Activated T-cell treated with anti-CD3 and anti-CD28 coated beads, Interleukin-2, amount 50 U/mL, for 4 hours (primary cell): Measurements from ENCODE around the gene CSMD2. TPM values are rescaled to one million over a fixed set of nuclear protein-coding genes. Genes with fewer than 3 reads are reported as not detected.
A peak's percentile ranks its signal among the peaks of the same experiment; 100 is the strongest.

Experiments
- ATAC-seq, 2 donors: fragments of 200-7000 bp; cut with Tn5 transposase; one replicate each; pipeline ENCODE4 v1.10.0; 2021
- DNase-seq: peaks from one replicate; pipeline ENCODE4 v3.0.0-alpha.2; 2020
- H3K27me3 Mint-ChIP-seq: one replicate; pipeline ENCODE4 v1.8.0; 2021; ENCODE audit warnings: low read depth, mixed read lengths
- H3K36me3 Mint-ChIP-seq: one replicate; pipeline ENCODE4 v1.8.0; 2022; ENCODE audit warnings: mixed read lengths; ENCODE audit not compliant: insufficient read depth
- H3K4me1 Mint-ChIP-seq: one replicate; pipeline ENCODE4 v1.8.0; 2021; ENCODE audit warnings: low read depth, mixed read lengths
- H3K4me3 Mint-ChIP-seq: one replicate; pipeline ENCODE4 v1.8.0; 2021; ENCODE audit warnings: mild to moderate bottlenecking, moderate library complexity, mixed read lengths
- H3K9me3 Mint-ChIP-seq: one replicate; pipeline ENCODE4 v1.8.0; 2021; ENCODE audit warnings: mixed read lengths
- total RNA-seq, 3 donors: library from RNA; stranded (reverse); gene quantifications; one replicate each; pipeline ENCODE4 v1.2.1, GENCODE V29; 2021

Gene CSMD2
- total RNA-seq, 3 donors from 2014 or later: not detected

DNA sequence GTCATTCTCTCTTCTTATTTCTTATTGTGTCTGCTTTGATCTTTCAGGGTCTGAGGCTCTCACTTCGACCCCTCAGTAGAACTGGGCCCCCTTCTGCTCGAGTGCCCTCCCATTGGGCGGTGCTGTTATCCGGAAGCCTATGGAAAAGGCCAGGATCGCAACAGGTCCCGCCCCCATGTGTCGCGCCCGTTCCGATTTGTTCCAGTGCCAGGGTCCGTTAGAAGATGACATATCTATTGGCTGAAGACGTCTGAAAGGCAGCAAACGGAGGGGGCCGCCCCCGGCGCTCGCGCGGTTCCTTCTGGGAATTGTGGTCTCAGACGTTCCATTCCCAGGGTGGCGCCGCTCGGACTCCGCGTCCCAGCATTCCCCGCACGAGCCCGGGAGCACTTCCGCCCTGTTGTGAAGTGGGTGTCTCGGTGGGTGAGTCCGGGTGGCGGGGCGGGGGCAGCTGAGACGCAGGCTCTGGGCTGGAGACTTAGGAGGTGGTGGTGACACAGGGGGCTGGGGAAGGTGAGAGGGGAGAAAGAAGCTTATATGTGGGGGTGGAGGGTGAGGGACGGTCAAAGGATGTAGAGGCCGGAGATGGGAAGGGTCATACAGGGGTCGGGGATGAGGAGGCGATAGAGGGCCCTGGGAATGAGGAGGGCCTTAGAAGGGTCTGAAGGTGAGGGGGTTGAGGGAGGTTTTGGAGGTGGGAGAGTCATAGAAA, 692.6 kb downstream of the CSMD2 start, which contains the start of gene ZSCAN20:
TSS of gene ZSCAN20 (plus strand) at position 377 of the 712 bp plus-strand sequence. CDS start 6,644 bp downstream, outside the sequence.
- ATAC-seq (peak; percentile 98), DNase-seq (peak; percentile 78)
- Mint-ChIP-seq H3K4me3 (peak within 1 kb of the TSS; percentile 82), H3K4me1 (peaks cover 28% of the 10 kb centered on the region), H3K9me3 (no peaks in the 10 kb centered on the region), H3K36me3 (no peaks in the 10 kb centered on the region), H3K27me3 (no peaks in the 10 kb centered on the region)

DNA sequence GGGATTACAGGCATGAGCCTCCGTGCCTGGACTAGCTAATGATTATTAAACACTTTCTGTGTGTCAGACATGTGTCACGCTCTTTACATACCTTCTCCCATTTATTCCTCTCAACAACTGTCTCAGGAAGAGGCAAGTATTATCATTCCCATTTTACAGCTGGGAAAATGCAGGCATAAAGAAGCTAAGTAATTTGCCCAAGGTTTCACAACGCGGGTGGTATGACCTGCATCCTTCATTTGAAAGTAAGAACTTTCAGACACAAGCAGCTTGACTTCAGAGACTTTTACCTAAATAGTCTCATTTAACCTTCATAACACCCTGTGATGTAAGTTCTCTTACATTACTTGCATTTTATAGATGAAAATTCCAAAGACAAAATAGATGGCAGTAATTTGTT, 693.6 kb downstream of the CSMD2 start:
- no peaks in the 10 kb centered on the region for H3K27me3 Mint-ChIP-seq
- DNase-seq: no peak
- no peaks in the 10 kb centered on the region for H3K36me3 Mint-ChIP-seq
- peaks cover 28% of the 10 kb centered on the region for H3K4me1 Mint-ChIP-seq
- ATAC-seq: no peak
- H3K9me3 Mint-ChIP-seq: no peaks in the 10 kb centered on the region
- H3K4me3 Mint-ChIP-seq: no peak overlapping the region

DNA sequence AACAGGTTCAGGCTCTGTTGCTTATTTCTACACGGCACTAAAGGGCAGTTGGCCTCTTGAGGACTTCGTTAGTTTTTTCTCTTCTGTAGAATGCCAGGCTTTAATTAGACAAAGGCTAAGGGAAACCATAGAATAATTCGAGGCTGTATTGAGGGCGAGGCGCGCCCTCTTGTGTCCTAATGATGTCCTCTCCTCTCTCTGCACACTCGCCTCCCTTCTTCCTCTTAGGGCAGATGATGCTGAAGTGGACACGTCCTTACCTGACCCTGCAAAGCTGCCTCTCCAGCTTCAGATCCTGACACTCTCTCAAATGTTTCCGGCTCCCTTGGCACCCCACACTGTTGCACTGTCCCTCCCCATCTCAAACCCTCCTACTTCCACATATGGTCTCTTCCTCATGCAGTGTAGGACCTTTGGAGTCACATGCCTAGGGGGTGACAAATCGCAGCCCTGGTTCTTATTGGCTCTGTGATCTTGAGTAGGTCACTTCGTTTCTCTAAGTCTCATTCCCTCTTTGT, 694.5 kb downstream of the CSMD2 start:
- Mint-ChIP-seq H3K4me1 (peaks cover 28% of the 10 kb centered on the region), H3K27me3 (no peaks in the 10 kb centered on the region), H3K4me3 (peak overlapping the region; percentile 14), H3K9me3 (no peaks in the 10 kb centered on the region), H3K36me3 (no peaks in the 10 kb centered on the region)
- ATAC-seq: peak; percentile 34 to 39
- DNase-seq: peak; percentile 35

DNA sequence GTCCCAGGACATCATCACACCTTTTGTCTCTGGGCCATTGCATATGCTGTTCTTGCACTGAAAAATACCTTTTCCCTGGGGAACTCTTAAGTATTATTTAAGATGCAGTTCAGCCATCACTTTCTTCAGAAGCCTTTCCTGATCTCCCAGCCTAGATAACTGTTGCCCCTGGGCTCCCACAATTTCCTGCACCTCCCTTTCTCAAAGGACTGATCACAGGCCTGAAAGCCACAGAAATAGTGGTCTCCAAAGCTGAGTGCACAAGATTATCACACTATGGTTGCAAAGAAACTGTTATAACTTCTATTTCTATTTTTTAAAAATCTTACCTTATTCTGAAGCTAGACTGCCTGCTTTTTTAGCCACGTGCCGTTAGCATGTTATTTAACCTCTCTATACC, 695.3 kb downstream of the CSMD2 start:
- Mint-ChIP-seq H3K27me3 (no peaks in the 10 kb centered on the region), H3K9me3 (no peaks in the 10 kb centered on the region), H3K4me1 (peaks cover 28% of the 10 kb centered on the region), H3K4me3 (no peak overlapping the region), H3K36me3 (no peaks in the 10 kb centered on the region)
- DNase-seq (no peak), ATAC-seq (no peak)

DNA sequence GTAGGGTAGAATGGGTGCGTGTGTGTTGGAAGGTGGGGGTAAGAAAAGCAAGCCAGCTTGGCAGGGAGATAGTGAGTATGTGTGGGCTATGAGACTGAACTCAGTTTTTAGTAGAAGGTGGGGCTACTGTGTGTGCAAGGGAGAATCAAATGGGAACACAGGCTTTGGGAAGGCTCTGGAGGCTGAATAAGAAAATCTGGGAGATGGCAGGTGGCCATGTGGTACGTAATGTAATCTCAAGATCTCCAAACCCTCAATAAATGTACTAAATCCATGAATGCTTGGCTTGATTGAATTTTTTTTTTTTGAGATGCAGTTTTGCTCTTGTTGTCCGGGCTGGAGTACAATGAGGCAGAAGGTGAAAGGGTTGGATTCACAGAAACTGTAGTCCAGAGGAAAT, 696.1 kb downstream of the CSMD2 start:
- peaks cover 28% of the 10 kb centered on the region for H3K4me1 Mint-ChIP-seq
- H3K36me3 Mint-ChIP-seq: no peaks in the 10 kb centered on the region
- H3K9me3 Mint-ChIP-seq: no peaks in the 10 kb centered on the region
- DNase-seq: no peak
- H3K4me3 Mint-ChIP-seq: no peak overlapping the region
- no peaks in the 10 kb centered on the region for H3K27me3 Mint-ChIP-seq
- ATAC-seq: no peak

DNA sequence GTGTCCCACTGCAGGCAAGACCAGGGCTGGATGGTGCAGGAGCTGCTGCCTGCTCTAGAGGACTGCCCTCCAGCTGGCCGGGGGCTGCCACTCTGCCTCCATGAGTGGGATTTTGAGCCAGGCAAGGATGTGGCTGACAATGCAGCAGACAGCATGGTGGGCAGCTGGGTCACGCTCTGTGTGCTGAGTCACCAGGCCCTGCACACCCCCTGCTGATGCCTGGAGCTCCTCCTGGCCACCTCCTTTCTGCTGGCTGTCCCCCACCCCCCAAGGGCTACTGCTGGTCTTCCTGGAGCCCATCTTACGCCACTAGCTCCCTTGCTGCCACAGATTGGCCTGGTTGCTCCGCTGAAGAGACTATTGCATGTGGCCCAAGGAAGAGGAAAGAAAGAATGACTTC, 696.5 kb downstream of the CSMD2 start:
- no peaks in the 10 kb centered on the region for H3K36me3 Mint-ChIP-seq
- H3K27me3 Mint-ChIP-seq: no peaks in the 10 kb centered on the region
- ATAC-seq (no peak), DNase-seq (no peak)
- H3K9me3 Mint-ChIP-seq: no peaks in the 10 kb centered on the region
- peaks cover 27% of the 10 kb centered on the region for H3K4me1 Mint-ChIP-seq
- H3K4me3 Mint-ChIP-seq: no peak overlapping the region

DNA sequence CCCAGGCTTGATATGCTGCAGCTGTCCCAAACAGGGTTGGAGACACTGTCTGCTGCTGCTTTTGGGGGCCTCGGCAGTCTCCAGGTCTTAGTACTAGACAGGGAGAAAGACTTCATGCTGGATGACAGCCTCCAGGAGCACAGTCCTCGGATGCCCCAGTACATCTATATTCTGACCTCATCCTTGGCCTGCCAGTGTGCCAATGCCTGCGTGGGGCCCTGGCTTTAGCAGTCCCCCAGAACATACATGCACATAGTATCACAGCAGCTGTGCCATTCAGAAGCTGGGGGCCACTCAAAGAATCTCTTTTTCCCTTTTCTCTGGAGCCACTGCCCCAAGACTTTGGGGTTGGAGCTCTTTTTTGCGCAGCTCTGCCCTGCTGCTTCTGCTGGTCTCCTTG, 697.0 kb downstream of the CSMD2 start:
- Mint-ChIP-seq H3K9me3 (no peaks in the 10 kb centered on the region), H3K36me3 (no peaks in the 10 kb centered on the region), H3K4me1 (peaks cover 23% of the 10 kb centered on the region), H3K4me3 (no peak overlapping the region), H3K27me3 (no peaks in the 10 kb centered on the region)
- DNase-seq (no peak), ATAC-seq (no peak)

DNA sequence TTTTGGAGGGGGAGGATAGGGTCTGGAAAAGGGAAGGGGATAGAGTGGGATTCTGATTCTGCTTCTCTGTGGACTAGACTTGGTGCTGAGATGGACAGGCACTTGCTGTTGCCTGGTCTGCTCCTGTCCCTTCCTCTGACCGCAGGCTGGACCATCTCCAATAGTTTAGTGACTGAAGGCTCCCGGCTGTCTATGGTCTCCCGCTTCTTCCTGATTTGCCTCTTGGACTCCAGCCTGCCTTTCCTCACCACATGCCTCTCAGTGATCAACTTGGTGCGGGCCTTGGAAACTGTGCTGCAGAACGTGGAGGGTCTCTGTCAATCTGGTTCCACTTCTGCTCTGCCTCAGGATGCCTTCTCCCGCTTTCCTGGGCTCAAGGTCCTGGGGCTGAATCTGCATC, 698.9 kb downstream of the CSMD2 start:
- Mint-ChIP-seq H3K27me3 (no peaks in the 10 kb centered on the region), H3K36me3 (no peaks in the 10 kb centered on the region), H3K9me3 (no peaks in the 10 kb centered on the region), H3K4me1 (peaks cover 8% of the 10 kb centered on the region), H3K4me3 (no peak overlapping the region)
- DNase-seq: no peak
- ATAC-seq: no peak

DNA sequence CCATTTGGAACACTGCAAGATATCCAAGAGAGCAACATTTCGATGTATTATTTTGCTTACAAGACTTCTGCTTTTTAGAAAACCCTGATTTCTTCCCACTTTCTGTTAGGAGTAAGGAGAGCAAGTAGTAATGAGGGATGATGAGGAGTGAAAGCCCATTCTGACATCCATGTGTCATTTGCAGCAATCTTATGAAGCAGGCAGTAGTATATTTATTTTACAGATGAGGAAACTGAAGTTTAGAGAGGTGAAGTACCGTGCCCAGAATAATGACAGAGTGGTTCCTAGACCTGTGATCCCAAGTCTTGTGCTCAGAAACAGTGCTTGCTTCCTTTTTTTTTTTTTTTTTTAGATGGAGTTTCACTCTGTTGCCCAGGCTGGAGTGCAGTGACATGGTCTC, 699.7 kb downstream of the CSMD2 start:
- no peak for ATAC-seq

DNA sequence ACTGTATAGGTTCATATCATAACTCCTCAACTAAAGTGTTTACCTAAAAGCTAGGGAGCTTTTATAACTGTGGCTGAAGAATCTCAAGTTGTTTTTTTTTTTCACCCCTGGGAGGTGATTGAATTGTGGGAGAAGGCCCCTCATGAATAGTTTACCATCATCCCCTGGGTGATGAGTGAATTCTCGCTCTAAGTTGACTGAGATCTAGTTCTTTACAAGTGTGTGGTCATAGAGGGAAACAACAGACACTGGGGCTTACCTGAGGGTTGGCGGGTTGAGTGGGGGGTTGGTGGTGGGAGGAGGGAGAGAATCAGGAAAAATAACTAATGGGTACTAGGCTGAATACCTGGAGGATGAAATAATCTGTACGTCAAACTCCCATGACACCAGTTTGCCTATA, 700.5 kb downstream of the CSMD2 start:
- ATAC-seq (no peak), DNase-seq (no peak)
- Mint-ChIP-seq H3K4me1 (peaks cover under 1% of the 10 kb centered on the region), H3K4me3 (no peak overlapping the region), H3K36me3 (no peaks in the 10 kb centered on the region), H3K9me3 (no peaks in the 10 kb centered on the region), H3K27me3 (peaks cover 2% of the 10 kb centered on the region)

More for the DNA sequence above, 699.7 kb downstream of the CSMD2 start:
- Mint-ChIP-seq H3K9me3 (no peaks in the 10 kb centered on the region), H3K4me3 (no peak overlapping the region), H3K36me3 (no peaks in the 10 kb centered on the region), H3K27me3 (no peaks in the 10 kb centered on the region), H3K4me1 (peaks cover 2% of the 10 kb centered on the region)
- no peak for DNase-seq

Other genes starting within 250 kb of the CSMD2 start
- not detected for gene C1orf94, start 11.7 kb upstream of the CSMD2 start, total RNA-seq